GM19395 (cell line): ENCODE data around the gene DUSP6.

Experiments used
- ATAC-seq: cut with Tn5 transposase; IDR thresholded peaks from one replicate; pipeline ENCODE4 v1.9.1; 2021; ENCODE audit warnings: mild to moderate bottlenecking, moderate library complexity; ENCODE audit not compliant: unreplicated experiment

The DUSP6 gene

GRCh38 chr12:89376202-89376529 is 23.9 kb upstream of the DUSP6 start:
- no peak for ATAC-seq

DNA sequence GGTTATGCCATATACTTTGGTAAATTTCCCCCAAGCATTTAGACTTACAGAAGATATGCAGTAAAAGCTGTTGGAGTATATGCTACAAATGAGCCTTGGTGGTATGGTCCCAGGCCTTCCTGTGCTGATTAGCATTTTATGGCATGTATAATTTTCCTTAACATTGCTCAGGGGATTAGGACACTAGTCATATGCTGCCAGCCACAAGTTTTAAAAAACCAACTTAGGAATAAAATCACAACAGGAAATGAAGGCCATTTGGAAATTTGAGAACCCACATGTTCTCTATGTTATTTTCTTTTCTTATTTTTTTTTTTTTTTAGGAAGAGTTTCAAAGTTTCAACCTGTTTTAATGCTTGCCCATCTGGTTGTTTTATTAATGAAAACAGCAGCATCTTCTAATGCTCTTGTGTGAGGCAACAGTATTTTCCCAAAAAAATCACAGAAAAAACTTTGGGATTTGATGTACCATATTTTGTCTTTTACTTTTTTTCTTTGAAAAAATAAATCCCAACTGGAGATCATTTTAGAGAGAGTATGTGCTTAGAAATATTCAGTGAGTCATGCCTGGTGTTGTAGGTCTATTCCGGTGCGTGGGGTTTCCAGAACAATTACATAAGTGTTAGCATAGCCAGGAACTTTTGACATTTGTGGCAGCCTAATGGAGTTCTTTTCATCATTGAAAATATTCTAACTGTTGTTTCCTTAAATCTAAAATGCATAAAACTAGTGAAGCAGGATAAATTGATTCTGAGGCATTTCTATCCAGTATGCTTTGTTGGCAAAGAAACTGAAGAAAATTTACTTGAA is 21.7 kb upstream of the DUSP6 start:
- ATAC-seq: no peak

DNA sequence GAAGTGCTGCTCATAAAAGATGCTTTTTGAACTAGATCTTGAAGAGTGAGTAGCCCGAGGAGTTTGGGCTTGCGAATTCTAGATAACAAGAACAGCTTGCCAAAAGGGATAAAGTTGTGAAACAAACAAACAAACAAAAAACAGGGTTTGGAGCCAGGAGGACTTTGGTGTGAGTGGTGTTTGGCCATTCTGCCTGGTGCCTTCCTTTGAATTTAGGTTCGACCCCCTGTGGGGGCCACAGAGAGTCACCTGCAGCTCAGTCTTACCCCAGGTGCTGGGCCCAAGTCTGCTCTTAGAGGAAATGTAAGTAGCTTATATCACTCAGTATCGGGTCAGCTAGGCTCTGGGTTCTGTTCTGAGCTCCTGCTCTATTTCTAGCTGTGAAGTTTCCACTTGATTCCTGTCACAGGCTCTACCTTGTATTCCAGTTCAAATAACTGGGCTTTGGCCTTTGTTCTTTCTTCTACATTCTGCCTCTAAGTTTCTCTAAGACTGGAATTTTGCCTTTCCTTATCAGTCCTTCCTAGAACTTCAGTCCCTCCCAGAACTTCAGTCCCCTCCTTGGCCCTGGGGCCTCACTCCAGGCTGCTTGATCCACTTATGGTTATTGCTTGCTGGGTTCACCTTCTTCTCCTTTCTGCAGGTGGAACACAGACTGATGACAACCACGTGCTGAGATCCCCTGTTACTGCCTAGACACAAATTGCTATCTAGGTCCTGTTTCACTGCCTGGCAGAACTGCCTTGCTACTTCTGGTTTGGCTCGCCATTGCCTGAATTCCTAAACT is 20.5 kb upstream of the DUSP6 start:
- no peak for ATAC-seq

GRCh38 chr12:89370850-89371249 is 18.5 kb upstream of the DUSP6 start:
- no peak for ATAC-seq

- ATAC-seq: no peak
Measured at GRCh38 chr12:89370421-89370831, 18.1 kb upstream of the DUSP6 start.

GRCh38 chr12:89369166-89369565 is 16.9 kb upstream of the DUSP6 start:
- ATAC-seq: no peak

DNA sequence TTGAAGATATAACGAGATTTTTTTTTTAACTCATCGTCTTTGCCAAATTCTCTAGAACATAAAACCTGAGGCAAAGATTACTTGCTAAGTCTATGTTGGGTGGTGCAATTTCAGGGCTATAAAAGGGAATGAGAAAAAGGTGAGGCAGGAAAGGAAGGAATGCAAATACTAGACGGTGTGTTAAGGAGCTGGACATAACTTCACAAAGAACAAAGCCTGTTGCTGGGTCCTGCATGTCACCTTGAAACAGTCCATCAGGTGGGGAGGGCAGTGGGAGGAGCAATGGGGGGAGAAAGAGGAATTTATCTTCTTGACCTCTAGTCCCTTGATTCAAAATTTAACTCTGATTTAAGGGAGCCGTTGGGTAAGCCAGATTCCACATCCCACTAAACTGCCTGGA is 16.1 kb upstream of the DUSP6 start:
- no peak for ATAC-seq

- no peak for ATAC-seq
Measured at GRCh38 chr12:89366676-89367364, 14.5 kb upstream of the DUSP6 start.

DNA sequence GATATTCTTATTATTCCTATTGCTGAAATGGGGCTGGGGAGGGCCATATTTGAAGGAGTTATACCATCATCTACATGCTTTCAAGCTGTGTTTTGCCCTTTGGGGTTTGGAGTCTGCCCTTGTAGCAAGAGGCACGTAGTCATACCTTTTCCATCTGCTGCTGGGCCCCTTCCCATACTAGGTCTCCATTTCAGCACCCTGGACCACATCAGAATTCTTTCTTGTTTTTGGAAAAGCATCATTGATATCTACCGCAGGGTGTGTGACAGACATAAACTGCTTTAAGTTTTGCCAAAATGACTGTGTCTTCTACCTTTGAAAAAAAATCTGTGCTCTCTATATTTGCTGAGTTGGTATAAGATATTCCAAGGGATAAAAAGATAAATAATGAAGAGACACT is 12.3 kb upstream of the DUSP6 start:
- ATAC-seq: no peak

DNA sequence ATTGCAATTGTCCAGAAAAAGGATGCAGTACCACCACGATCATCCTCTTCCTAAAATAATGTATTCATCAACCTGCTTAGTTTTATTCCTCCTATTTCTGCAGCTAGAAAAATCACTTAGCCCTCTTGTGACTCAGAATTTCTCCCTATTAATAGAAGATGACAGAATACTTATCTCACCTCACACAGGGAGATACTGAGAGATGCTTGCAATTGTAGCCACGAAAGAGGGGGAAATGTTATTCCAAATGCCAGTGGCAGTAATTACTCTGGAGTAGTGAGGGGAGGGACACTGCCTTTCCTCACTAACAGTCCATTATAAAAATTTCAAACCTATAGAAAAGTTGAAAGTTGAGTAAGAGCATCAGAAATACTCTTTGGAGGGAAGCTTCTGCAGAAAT is 11.8 kb upstream of the DUSP6 start:
- ATAC-seq: no peak

DNA sequence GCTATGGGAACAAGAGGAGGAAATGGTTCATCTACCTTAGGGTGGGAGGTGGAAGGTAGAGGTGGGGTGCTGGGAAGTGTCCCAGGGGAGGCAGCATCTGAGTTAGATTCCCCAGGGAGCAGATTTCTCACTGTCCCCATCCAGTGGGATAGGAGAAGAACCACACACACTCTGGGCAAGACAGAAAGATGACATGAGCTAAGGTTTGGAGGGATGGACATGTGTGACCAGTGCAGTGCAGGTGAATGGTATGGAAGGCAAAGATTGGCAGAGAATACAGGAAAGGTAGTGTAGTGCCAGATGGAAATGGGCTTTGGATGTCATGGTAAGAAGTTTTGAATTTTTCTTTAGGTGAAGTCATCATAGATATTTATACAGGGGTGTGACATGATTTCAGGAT is 11.3 kb upstream of the DUSP6 start:
- no peak for ATAC-seq

DNA sequence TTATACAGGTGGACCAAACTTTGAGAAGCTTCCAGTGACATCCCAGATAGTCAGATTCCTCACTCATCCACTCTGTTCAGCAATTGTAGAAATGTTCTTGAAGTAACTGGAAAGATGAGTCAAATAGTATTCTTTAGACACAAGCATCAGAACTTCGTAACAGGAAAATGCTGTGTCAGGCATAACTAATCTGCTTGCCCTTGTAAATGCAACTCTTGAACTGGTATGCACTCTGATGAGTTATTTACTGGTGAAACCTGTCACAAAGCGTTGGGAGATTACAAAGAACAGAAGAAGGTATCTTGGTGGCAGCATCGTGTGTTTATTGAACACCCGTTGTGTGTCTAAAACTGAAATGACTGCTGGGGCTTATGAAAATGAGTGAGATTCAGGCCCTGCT is 10.8 kb upstream of the DUSP6 start:
- no peak for ATAC-seq

DNA sequence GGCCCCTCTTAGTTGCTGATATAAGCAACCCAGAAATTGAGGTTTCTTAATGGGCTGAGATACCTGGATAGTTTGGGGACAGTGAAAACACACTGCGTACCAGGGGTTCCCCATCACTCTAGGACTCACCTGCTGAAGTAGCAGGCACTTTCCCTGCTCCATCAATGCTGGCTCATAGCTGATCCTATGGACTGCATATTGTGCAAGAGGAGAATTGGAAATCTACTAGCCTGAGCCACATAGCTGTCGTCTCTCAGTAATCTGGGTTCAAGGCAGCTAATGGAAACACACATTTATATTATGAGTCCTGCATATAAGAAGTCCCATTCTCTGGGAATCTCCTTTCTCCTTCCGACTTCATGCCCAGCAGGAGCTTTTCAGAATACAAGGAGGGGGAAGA is 7.3 kb upstream of the DUSP6 start:
- ATAC-seq: no peak

GRCh38 chr12:89358805-89359204 is 6.5 kb upstream of the DUSP6 start:
- no peak for ATAC-seq

DNA sequence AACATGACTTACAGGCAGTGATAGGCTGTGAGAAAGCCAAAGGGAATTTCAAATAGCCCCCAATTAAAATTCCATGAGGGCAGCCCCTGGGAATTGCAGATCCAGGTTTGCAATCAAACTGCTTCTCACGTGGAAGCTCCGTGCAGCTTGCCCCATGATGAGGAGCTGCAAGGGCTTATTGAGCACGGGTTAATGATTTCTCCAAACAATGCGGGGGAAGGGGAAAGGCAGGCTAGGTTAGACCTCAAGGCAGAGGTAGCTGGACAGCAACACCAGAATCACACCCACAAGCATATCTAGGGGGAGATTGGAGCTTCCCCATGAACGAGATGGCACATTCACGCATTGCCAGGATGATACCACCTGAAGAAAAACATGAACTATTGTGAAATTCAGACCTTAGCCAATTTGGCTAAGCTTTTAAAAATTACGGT is 5.0 kb upstream of the DUSP6 start:
- ATAC-seq: no peak

DNA sequence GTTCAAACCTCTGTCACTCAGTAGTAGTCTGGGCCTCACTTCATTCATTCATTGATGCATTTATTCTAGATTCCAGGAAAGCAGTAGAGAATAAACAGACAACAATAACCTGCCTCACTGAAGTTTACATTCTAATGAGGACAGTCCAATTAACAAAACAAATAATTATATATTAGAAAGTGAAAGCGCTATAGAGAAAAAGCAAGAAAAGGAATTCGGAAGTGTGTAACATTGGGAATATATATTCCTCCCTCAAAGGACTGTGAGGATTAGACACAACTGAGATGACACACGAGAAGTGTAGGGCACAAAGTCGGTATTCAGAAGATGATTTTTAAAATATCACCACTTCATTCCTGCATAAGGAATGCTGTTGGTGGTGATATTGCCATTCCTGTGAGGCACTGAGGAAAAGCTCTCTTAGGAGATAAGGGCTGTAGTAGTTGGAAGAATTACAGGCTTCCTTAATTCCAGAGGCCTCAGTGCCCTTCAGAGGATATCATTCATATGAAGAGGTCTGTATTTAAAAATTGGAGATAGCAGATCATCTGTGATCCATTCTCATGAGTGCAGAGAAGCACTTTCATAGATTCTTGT is 3.9 kb upstream of the DUSP6 start:
- no peak for ATAC-seq

- ATAC-seq: no peak
Measured at GRCh38 chr12:89355243-89356068, 3.2 kb upstream of the DUSP6 start.

GRCh38 chr12:89354612-89355067 is 2.3 kb upstream of the DUSP6 start:
- peak; percentile 0 for ATAC-seq

GRCh38 chr12:89353823-89354611 is 1.7 kb upstream of the DUSP6 start:
- peak; percentile 38 for ATAC-seq
